Effector CD4-positive, alpha-beta T cell (primary cell): ENCODE data around the gene TMEM170A.
"Not testable (repeated sequence)": the region's sequence is repeated elsewhere in the genome, so short reads cannot be mapped to it uniquely, and the experiment has no call there.

Source experiments
- DNase-seq: peaks from one replicate; pipeline ENCODE4 v3.0.0-alpha.2; 2020
- total RNA-seq: gene quantifications from one replicate; lab custom pipeline; 2026; lab: John Stamatoyannopoulos, UW

Gene TMEM170A
- 61.5 reads per million, percentile 73 among the genes with 10 or more reads in this experiment for total RNA-seq

- peak; percentile 98 for DNase-seq
Observed at GRCh38 chr16:75464122-75464918, at the start of gene TMEM170A. TSS of gene TMEM170A (minus strand) at chr16:75464689. CDS start at chr16:75464600, 89 bp downstream.

- no peak for DNase-seq
Observed at GRCh38 chr16:75506574-75506973, 42.1 kb upstream of the TMEM170A start.

- DNase-seq = no peak
Observed at GRCh38 chr16:75506107-75506506, 41.6 kb upstream of the TMEM170A start.

- no peak for DNase-seq
Observed at GRCh38 chr16:75503801-75504200, 39.3 kb upstream of the TMEM170A start.

- DNase-seq = no peak
Observed at GRCh38 chr16:75502916-75503605, 38.6 kb upstream of the TMEM170A start.

- not testable (repeated sequence) for DNase-seq
Observed at GRCh38 chr16:75501820-75502219, 37.3 kb upstream of the TMEM170A start.

GRCh38 chr16:75501359-75501758 lies 36.9 kb upstream of the TMEM170A start:
- no peak for DNase-seq

GRCh38 chr16:75498605-75499322 lies 34.3 kb upstream of the TMEM170A start:
- not testable (repeated sequence) for DNase-seq

GRCh38 chr16:75497558-75497957 lies 33.1 kb upstream of the TMEM170A start:
- DNase-seq = no peak

- no peak for DNase-seq
Observed at GRCh38 chr16:75495076-75495674, 30.7 kb upstream of the TMEM170A start, which contains the start of gene CHST6. TSS of gene CHST6 (minus strand) at chr16:75495441. CDS start at chr16:75479828, 15,613 bp downstream.

GRCh38 chr16:75494661-75495075 lies 30.2 kb upstream of the TMEM170A start:
- no peak for DNase-seq

- DNase-seq = no peak
Observed at GRCh38 chr16:75494184-75494583, 29.7 kb upstream of the TMEM170A start.

- DNase-seq = no peak
Observed at GRCh38 chr16:75491876-75492275, 27.4 kb upstream of the TMEM170A start.

- DNase-seq = no peak
Observed at GRCh38 chr16:75488322-75488721, 23.8 kb upstream of the TMEM170A start.

GRCh38 chr16:75486676-75487313 lies 22.3 kb upstream of the TMEM170A start:
- DNase-seq = no peak

- no peak for DNase-seq
Observed at GRCh38 chr16:75486014-75486675, 21.7 kb upstream of the TMEM170A start.

GRCh38 chr16:75485230-75486013 lies 20.9 kb upstream of the TMEM170A start:
- DNase-seq = no peak

GRCh38 chr16:75483222-75483621 lies 18.7 kb upstream of the TMEM170A start:
- DNase-seq = no peak

- no peak for DNase-seq
Observed at GRCh38 chr16:75482434-75483205, 18.1 kb upstream of the TMEM170A start.

GRCh38 chr16:75481475-75481874 lies 17.0 kb upstream of the TMEM170A start:
- DNase-seq = no peak
